ENCODE results near the gene STEEP1.

The STEEP1 gene

DNA sequence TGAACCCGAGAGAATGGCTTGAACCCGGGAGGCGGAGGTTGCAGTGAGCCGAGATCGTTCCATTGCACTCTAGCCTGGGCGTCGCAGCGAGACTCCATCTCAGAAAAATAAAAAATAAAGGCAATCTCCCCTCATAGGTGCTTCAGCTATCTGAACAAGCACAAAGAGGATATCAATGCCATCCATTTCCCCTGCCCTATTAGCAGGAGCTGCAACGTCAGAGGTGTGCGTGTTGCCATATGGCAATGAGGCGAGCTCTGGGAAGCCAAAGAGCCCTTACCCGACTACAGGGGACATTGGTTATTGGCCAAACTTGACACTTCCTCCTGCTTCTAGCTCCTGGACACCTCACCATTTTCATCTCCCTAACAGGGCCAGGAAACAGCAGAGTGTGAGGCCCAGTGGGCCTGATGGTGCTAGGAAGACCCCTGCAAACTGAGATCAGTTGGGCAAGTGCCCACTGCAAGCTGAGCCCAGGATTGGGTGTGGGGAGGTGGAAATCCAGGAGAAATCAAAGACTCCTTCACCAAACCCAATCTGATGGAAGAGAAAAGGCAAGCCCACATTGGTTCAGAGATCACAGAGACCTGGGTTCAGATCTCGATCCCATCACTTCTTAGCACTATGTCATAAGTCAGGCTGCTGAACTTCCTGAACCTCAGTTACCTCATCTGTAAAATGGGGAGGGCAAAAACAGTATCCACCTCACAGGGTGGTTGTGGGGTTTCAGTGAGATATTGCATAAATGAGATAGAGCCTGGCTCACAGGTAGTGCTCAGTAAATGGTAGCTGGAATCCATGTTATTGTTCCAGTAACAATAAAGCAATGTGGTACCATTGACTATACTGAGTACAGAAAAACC, 75.8 kb downstream of the STEEP1 start:
- Histone ChIP-seq H3K4me1 (no peaks in the 10 kb centered on the region), H3K36me3 (ENCODE audit: control insufficient read depth, insufficient read depth, low read length) (no peaks in the 10 kb centered on the region), H3K27me3 (ENCODE audit: control insufficient read depth, insufficient read depth, low read length) (no peaks in the 10 kb centered on the region), H3K4me2 (ENCODE audit: low read length) (no peak overlapping the region), H3K4me3 (ENCODE audit: low read depth, low read length) (no peak overlapping the region), H3K79me2 (no peaks in the 10 kb centered on the region), H2AFZ (no peak overlapping the region), H3K27ac (no peak overlapping the region), H3K9ac (no peak overlapping the region), H3K9me3 (ENCODE audit: control insufficient read depth, low read length) (no peaks in the 10 kb centered on the region)
- TF ChIP-seq CTCF (IDR thresholded peaks at IDR 0.05) = no peak

DNA sequence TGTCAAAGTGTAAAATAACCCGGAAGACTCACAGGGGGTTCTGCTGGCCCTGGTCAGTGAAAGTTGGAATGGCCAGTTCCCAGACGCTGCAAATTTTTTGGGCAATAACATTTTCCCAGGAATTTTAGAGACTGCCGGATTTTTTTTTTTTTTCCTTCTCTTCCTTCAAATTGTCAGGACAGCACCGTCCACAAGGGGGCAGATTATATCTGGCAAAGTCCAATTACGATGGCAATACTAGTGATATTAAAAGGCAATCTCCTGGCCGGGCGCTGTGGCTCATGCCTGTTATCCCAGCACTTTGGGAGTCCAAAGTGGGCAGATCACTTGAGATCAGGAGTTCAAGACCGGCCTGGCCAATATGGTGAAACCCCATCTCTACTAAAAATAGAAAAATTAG, 76.5 kb downstream of the STEEP1 start:
- peak; percentile 53 for TF ChIP-seq CTCF (IDR thresholded peaks at IDR 0.05)
- H3K4me2 ChIP-seq (ENCODE audit: low read length) = no peak overlapping the region
- H2AFZ ChIP-seq = no peak overlapping the region
- no peak overlapping the region for H3K27ac ChIP-seq
- no peaks in the 10 kb centered on the region for H3K36me3 ChIP-seq (ENCODE audit: control insufficient read depth, insufficient read depth, low read length)
- H3K9ac ChIP-seq = no peak overlapping the region
- no peaks in the 10 kb centered on the region for H3K79me2 ChIP-seq
- H3K9me3 ChIP-seq (ENCODE audit: control insufficient read depth, low read length) = no peaks in the 10 kb centered on the region
- H3K4me1 ChIP-seq = no peaks in the 10 kb centered on the region
- H3K27me3 ChIP-seq (ENCODE audit: control insufficient read depth, insufficient read depth, low read length) = no peaks in the 10 kb centered on the region
- H3K4me3 ChIP-seq (ENCODE audit: low read depth, low read length) = no peak overlapping the region
